ENCODE measurements around the gene NR2F6.

NR2F6 gene

DNA sequence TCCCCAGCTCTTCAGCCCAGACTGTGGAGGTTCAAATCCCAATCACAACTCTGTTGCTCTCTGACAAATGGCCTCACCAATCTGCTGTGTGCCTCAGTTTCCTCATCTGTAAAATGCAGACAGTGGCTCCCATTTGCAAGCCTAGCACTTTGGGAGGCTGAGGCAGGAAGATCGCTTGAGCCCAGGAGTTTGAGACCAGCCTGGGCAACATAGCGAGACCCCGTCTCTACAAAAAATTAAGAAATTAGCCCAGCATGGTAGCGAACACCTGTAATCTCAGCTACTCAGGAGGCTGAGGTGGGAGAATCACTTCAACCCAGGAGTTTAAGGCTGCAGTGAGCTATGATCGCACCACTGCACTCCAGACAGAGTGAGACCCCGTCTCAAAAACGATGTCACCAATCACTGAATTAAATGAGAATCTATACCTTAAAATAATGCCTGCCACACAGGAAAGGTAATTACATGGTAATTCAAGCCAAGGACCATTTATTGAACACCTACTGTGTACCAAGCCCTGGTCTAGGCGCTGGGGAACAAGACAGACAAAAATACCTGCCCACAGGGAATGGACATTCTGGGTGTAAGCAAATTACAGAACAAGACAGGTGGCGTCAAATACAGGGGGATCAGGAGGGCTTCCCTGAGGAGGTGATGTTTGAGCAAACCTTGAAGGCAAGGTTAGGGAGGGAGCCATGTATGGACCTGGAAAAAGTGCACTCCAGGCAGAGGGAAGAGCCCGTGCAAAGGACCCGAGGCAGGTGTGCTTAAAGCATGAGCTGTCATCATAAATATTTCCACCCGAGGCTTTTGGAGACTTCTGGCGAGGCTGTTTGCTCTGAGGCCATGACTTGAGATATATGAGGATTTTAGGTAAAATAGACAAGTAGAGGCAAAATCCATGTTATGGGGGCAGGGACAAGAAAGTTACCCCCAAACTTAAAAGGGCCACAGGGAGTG is 7.7 kb downstream of the NR2F6 start:
- DNase-seq (ENCODE audit: low read depth in 2 of 2) = no peak

DNA sequence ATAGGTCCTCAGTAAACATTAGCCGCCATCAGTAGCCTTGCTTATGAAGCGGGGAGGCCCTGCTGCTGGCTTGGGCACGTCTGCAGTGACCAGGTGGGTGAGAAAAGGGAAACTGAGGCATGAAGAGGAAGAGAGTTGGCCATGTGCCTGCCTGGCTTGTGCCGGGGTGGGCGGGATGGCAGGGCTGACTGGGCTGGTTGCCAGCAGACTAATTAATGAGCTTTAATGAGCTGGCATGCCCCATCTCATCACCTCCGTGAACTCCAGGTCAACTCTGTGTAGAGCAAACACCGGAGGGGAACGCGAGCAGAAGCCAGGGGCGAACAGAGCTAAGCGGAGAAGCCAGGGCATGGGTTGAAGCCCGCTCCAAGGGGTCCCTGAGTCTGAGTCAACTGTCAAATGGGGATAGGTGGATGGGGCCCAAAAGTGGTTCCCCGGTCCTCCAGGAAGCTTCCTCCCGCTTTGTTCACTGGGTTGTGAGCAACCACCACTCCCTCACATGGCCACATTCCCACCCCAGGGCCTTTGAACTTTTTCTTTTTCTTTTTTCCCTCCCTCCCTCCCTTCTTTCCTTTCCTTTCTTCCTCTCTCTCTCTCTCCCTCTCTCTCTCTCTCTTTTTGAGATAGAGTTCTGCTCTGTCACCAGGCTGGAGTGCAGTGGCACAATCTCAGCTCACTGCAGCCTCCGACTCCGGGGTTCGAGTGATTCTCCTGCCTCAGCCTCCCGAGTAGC is 8.7 kb downstream of the NR2F6 start:
- no peak for DNase-seq (ENCODE audit: low read depth in 2 of 2)

DNA sequence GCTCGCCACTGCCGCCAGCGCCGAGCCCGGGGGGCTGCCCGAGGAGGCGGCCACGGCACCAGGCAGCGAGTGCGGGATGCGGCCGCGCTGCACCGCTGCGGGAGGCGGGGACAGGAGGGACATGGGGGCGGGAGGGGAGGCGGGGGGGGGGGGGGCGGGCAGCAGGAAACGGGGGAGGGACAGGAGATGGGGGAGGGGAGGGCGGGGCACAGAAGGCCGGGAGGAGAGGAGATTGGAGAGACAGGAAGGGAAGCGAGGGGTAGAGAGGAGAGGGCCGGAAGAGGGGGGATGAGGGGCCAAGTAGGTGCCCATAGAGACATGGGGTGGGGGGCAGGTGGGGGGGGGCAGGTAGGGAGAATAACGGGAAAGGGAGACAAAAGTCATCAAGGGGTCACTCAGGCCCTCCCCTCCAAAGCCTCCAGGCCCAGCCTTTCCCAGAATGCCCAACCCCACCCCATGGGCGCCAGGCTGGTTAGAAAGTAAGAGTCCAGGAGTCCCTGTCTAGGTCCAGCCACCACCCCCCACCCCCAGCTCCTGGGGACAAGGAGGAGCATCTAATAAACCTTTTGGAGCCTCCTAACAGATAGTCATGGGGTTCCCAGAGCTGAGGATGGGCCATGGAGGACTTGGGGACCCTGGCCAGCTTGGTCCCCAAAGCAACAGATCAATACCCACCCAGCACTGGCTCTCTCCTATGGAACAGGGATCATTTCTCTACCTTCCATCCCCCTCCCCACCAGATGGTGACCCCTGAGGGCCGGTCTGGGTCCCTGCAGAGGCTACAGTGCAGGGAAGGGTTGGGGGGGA is 9.5 kb downstream of the NR2F6 start:
- DNase-seq (ENCODE audit: low read depth in 2 of 2) = peak in 1 of 2 donors; percentile 35

GRCh38 chr19:17235300-17235970 is 10.3 kb downstream of the NR2F6 start:
- DNase-seq (ENCODE audit: low read depth in 2 of 2) = peak; percentile 41 to 63

DNA sequence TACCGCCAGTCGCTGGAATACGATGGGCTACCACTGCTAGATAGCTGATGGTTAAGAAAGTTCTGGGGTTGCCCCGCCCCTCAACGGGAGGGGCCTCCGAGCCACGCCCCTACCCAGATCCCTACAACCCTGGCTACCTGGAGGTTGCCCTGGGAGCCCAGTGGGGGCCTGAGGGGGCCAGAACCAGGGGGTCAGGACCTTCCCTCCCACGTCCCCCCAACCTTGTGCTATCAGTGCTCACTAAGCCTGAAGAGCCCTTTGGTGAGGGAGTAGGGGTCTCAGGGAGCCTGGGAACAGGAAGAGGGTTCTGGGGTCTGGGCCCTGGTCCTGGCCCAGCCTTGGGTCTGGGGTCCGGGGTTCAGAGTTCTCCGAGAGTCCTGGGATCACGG is 10.8 kb downstream of the NR2F6 start:
- peak; percentile 24 to 52 for DNase-seq (ENCODE audit: low read depth in 2 of 2)

DNA sequence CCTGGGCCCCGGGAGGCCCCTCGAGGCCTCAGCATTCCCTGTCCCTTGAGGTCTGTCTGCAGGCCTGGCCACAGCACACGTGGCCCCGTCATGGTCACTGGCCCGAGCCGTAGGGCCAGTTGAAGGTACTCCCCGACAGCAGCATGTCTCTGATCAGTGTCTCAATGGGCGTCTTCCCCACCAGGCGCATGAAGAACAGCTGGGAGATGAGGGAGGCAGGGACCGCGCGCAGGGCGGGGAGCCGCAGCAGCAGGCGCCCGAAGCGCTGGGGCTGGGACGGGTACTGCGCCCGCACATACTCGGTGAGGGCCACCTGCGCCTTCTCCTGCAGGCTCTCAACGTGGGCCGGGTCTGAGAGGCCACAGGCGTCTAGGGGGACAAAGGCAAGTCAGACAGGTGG is 13.5 kb downstream of the NR2F6 start:
- no peak for DNase-seq (ENCODE audit: low read depth in 2 of 2)

GRCh38 chr19:17229890-17230289 is 15.8 kb downstream of the NR2F6 start:
- DNase-seq (ENCODE audit: low read depth in 2 of 2) = no peak

GRCh38 chr19:17227798-17228367 is 17.8 kb downstream of the NR2F6 start:
- no peak for DNase-seq (ENCODE audit: low read depth in 2 of 2)

- DNase-seq (ENCODE audit: low read depth in 2 of 2) = peak; percentile 95 to 97
Observed at GRCh38 chr19:17226002-17226933, 19.5 kb downstream of the NR2F6 start, which contains the start of gene OCEL1. Gene OCEL1, plus strand, starts transcription at chr19:17226226. Its CDS starts 22 bp downstream, at chr19:17226248.

- DNase-seq (ENCODE audit: low read depth in 2 of 2) = no peak
Observed at GRCh38 chr19:17225053-17225452, 20.7 kb downstream of the NR2F6 start.

- no peak for DNase-seq (ENCODE audit: low read depth in 2 of 2)
Observed at GRCh38 chr19:17220207-17220758, 25.4 kb downstream of the NR2F6 start.

DNA sequence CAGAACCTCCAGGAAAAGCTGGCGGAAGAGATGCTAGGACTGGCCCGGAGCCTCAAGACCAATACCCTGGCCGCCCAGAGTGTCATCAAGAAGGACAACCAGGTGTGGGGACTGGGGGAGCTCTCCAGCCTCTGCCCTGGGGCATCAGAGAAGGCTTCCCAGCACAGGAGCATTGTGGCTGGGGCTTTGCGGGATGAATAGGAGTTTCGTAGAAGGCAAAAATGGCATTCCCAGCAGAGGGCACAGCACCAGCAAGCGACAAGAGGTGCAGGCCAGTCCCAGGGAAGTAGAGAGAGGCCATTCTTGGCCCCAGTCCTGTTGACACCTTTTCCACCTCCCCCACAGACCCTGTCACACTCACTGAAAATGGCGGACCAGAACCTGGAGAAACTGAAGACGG is 26.4 kb downstream of the NR2F6 start:
- DNase-seq (ENCODE audit: low read depth in 2 of 2) = no peak

GRCh38 chr19:17216058-17216670 is 29.6 kb downstream of the NR2F6 start:
- no peak for DNase-seq (ENCODE audit: low read depth in 2 of 2)

DNA sequence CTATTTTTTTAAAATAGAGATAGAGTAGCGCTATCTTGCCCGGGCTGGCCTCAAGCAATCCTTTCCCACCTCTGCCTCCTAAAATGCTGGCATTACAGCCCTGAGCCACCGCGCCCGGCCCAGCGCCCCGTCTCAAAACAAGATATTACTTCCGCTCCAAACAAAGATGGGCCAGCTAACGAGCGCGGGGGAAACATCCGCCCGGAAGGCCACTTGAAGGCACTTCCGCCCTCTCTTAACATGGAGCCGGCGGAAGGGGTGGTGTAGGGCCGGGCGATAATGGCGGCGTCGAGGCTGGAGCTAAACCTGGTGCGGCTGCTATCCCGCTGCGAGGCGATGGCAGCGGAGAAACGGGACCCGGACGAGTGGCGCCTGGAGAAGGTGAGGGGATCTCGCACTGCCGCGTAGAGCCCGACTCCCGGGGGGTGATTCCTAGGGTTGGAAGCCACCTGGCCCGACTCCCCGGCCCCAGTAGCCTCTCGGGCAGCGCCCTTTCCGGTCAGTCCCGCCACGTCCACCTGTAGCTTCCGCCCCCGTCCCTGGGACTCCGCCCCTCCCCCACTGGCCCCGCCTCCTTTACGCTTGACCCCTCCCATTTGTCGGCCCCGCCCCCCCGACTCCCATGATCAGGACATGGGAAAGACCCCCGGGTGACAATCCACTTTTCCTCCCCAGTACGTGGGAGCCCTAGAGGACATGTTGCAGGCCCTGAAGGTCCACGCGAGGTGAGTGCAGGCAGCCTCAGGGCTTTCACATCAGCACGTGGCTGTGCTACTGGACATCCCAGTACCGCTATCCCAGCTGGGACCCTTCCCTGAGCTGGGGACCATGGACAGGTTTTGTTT is 30.4 kb downstream of the NR2F6 start, which contains the start of gene USE1:
TSS of gene USE1 (plus strand) at position 231 of the 845 bp plus-strand sequence. CDS start at position 280, 49 bp downstream.
- DNase-seq (ENCODE audit: low read depth in 2 of 2) = peak; percentile 78 to 80

DNA sequence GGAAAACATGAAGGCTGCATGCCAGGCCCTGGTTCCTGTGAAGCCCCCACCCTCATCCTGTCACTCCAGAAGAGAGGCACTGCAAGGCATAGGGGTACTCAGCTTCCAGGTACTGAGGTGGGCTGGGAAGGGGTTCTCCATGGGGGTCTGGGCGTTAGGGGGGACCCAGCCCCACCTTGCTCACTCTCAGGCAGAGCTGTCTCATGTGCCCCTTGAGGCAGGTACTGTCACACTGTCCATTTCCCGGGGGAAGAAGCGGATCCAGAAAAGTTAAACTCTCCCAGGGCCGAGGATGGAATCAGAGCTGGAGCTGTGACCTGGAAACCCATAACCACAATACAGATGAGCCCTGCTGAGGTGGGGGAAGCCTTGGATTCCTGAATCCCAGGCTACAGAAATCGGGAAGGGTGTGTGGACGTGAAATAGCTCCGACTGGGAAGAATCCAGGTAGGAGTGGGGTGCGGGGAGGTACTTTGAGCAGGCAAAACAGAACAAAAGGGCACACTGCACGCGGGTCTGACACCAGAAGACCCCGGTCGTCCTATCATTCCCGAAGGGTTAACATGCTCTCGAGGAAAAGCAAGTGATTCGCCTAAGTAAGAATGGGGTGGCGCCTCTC is 31.1 kb downstream of the NR2F6 start:
- DNase-seq (ENCODE audit: low read depth in 2 of 2) = no peak

DNA sequence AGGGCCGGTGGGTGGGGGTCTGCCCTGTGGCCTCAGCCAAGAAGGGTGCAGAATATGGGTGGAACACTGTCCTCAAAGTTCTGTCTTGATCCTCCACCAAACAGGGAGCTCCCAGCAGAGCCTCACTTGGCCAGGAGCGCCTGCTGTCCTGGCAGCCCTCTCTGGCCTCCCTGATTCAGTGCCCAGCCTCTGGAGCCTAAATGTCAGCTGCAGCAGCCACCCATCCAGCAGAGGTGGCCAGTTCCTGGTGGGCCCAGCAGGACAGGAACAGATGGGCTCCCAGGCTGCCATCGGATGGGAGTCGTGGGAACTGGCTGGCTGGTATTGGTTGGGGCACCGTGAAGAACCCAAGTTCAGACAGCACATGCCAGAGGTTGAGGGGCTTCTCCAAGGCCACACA is 32.4 kb downstream of the NR2F6 start:
- no peak for DNase-seq (ENCODE audit: low read depth in 2 of 2)

Measured in stimulated activated CD4-positive, alpha-beta T cell treated with anti-CD3 and anti-CD28 coated beads, Interleukin-15, amount 100 ng/mL, for 48 hours (primary cell).